HG03045 (cell line): ENCODE data around the gene GALR2.

Source experiments
- ATAC-seq: cut with Tn5 transposase; IDR thresholded peaks from one replicate; pipeline ENCODE4 v1.9.1; 2021; ENCODE audit warnings: mild to moderate bottlenecking, moderate library complexity; ENCODE audit not compliant: unreplicated experiment

The GALR2 gene

GRCh38 chr17:76124582-76125390 is 50.2 kb downstream of the GALR2 start:
- no peak for ATAC-seq

- ATAC-seq = no peak
These were observed 50.8 kb downstream of the GALR2 start for GRCh38 chr17:76125391-76125675.

GRCh38 chr17:76125922-76126321 is 51.3 kb downstream of the GALR2 start:
- no peak for ATAC-seq
